Measurements from ENCODE around the gene CAP2.

CAP2 gene

DNA sequence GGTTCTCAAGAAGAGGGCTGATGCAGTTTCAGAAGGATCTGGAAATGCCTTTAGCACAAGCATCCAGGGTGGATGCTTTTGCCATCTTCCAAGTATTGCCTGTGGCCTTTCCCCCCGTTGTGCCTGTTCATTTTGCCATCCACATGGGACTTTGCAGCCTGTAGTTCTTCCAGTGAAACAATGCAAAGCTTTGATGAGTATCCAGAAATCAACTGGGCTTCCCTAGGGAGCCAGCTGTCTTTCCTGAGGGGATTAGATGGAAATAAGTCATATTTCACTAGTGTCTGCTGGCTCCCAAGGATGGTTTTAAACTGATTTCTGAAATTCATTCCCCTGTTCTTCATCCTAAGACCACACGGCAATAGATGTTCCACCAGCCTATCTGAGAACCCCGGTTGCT is 63.3 kb downstream of the CAP2 start:
- peaks cover 7% of the 10 kb centered on the region for H3K27me3 ChIP-seq (ENCODE audit: insufficient read depth, poor library complexity, severe bottlenecking)
- no peak overlapping the region for H3K27ac ChIP-seq (replicated peaks)
- no peak for TF ChIP-seq POLR2AphosphoS5 (IDR thresholded peaks at IDR 0.05; ENCODE audit: low read depth)
- TF ChIP-seq GABPA (IDR thresholded peaks at IDR 0.05; ENCODE audit: low read depth): no peak
- TF ChIP-seq, protein P1, sequence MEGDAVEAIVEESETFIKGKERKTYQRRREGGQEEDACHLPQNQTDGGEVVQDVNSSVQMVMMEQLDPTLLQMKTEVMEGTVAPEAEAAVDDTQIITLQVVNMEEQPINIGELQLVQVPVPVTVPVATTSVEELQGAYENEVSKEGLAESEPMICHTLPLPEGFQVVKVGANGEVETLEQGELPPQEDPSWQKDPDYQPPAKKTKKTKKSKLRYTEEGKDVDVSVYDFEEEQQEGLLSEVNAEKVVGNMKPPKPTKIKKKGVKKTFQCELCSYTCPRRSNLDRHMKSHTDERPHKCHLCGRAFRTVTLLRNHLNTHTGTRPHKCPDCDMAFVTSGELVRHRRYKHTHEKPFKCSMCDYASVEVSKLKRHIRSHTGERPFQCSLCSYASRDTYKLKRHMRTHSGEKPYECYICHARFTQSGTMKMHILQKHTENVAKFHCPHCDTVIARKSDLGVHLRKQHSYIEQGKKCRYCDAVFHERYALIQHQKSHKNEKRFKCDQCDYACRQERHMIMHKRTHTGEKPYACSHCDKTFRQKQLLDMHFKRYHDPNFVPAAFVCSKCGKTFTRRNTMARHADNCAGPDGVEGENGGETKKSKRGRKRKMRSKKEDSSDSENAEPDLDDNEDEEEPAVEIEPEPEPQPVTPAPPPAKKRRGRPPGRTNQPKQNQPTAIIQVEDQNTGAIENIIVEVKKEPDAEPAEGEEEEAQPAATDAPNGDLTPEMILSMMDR (IDR thresholded peaks at IDR 0.05; ENCODE audit: insufficient read depth, low read length): no peak
- TF ChIP-seq, protein P2, sequence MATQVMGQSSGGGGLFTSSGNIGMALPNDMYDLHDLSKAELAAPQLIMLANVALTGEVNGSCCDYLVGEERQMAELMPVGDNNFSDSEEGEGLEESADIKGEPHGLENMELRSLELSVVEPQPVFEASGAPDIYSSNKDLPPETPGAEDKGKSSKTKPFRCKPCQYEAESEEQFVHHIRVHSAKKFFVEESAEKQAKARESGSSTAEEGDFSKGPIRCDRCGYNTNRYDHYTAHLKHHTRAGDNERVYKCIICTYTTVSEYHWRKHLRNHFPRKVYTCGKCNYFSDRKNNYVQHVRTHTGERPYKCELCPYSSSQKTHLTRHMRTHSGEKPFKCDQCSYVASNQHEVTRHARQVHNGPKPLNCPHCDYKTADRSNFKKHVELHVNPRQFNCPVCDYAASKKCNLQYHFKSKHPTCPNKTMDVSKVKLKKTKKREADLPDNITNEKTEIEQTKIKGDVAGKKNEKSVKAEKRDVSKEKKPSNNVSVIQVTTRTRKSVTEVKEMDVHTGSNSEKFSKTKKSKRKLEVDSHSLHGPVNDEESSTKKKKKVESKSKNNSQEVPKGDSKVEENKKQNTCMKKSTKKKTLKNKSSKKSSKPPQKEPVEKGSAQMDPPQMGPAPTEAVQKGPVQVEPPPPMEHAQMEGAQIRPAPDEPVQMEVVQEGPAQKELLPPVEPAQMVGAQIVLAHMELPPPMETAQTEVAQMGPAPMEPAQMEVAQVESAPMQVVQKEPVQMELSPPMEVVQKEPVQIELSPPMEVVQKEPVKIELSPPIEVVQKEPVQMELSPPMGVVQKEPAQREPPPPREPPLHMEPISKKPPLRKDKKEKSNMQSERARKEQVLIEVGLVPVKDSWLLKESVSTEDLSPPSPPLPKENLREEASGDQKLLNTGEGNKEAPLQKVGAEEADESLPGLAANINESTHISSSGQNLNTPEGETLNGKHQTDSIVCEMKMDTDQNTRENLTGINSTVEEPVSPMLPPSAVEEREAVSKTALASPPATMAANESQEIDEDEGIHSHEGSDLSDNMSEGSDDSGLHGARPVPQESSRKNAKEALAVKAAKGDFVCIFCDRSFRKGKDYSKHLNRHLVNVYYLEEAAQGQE (IDR thresholded peaks at IDR 0.05; ENCODE audit: insufficient replicate concordance, low read depth): no peak
- TF ChIP-seq SPI1 (IDR thresholded peaks at IDR 0.05; ENCODE audit: borderline replicate concordance, low read depth): no peak

DNA sequence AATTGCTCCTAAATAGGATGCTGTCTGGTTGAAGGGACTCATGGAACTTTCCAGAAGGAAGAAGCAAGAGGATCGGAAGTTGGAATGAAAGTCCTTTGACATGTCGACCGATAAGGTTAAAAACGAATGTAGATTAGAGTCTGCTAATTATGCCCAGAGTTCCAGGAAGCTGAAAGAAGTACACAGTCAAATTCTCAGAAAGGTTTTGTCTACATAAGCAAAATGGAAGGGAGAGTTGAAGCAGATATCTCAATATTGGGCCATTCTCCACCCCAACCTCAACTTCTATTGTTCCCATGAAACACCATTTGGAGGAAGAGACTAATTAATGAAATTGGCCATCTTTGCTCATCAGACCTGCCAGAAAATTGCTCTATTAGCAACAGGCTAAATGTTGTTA is 64.0 kb downstream of the CAP2 start:
- TF ChIP-seq, protein P2 (IDR thresholded peaks at IDR 0.05; ENCODE audit: insufficient replicate concordance, low read depth): no peak
- TF ChIP-seq, protein P1 (IDR thresholded peaks at IDR 0.05; ENCODE audit: insufficient read depth, low read length): no peak
- no peak for TF ChIP-seq POLR2AphosphoS5 (IDR thresholded peaks at IDR 0.05; ENCODE audit: low read depth)
- Histone ChIP-seq H3K4me3 (replicated peaks; ENCODE audit: insufficient read depth, low read length) (no peak overlapping the region), H3K27ac (replicated peaks) (no peak overlapping the region), H3K27me3 (ENCODE audit: insufficient read depth, poor library complexity, severe bottlenecking) (peaks cover 7% of the 10 kb centered on the region)
- DNase-seq (ENCODE audit: low read depth in 1 of 2, low spot score in 1 of 2): no peak

More for the DNA sequence above, 63.3 kb downstream of the CAP2 start:
- no peak for DNase-seq (ENCODE audit: low read depth in 1 of 2, low spot score in 1 of 2)
- no peak overlapping the region for H3K4me3 ChIP-seq (replicated peaks; ENCODE audit: insufficient read depth, low read length)

DNA sequence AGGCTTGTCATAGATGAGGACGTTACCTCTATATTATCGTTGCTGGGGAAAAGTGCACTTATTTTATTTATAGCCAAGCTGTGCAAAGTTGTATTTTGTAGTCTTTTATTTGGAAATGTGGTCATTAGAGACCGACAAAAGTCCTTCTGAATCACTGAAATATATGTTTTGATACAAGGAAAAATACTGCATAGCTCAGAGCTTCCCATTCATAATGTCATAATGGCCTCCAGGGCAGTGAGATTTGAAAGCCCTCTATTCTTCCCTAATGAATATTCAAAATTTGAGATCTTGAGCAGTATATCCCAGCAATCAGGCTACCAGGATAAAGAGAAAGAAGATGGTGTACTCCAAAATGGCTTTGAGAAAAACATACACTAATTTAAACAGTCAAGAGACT is 64.6 kb downstream of the CAP2 start:
- H3K4me3 ChIP-seq (replicated peaks; ENCODE audit: insufficient read depth, low read length): no peak overlapping the region
- peaks cover 7% of the 10 kb centered on the region for H3K27me3 ChIP-seq (ENCODE audit: insufficient read depth, poor library complexity, severe bottlenecking)
- DNase-seq (ENCODE audit: low read depth in 1 of 2, low spot score in 1 of 2): no peak
- H3K27ac ChIP-seq (replicated peaks): no peak overlapping the region
- TF ChIP-seq, protein P1 (IDR thresholded peaks at IDR 0.05; ENCODE audit: insufficient read depth, low read length): no peak
- TF ChIP-seq POLR2AphosphoS5 (IDR thresholded peaks at IDR 0.05; ENCODE audit: low read depth) (no peak), SPI1 (IDR thresholded peaks at IDR 0.05; ENCODE audit: borderline replicate concordance, low read depth) (no peak), GABPA (IDR thresholded peaks at IDR 0.05; ENCODE audit: low read depth) (no peak)
- TF ChIP-seq, protein P2 (IDR thresholded peaks at IDR 0.05; ENCODE audit: insufficient replicate concordance, low read depth): no peak

Data from HL-60 (cell line).